ENCODE data around the gene TPRG1.

GRCh38 chr3:189360291-189360690, 188.5 kb downstream of the TPRG1 start:
- no peak for TF ChIP-seq YY1 (IDR thresholded peaks at IDR 0.05; ENCODE audit: insufficient read depth, insufficient read length)
- TF ChIP-seq ZNF274 (IDR thresholded peaks at IDR 0.05; ENCODE audit: low read depth, low read length) = no peak

Measured in NT2/D1 (cell line).